Measurements from ENCODE around the gene CERS2. TPM values are rescaled to one million over a fixed set of nuclear protein-coding genes. Genes with fewer than 3 reads are reported as not detected.

CERS2 gene
- total and polyA plus RNA-seq, 2 of the 13 experiments (the other 11 are each of a cell fraction or from before 2014, with no cell fraction given) = 269 to 298 TPM

- TF ChIP-seq, protein P1, sequence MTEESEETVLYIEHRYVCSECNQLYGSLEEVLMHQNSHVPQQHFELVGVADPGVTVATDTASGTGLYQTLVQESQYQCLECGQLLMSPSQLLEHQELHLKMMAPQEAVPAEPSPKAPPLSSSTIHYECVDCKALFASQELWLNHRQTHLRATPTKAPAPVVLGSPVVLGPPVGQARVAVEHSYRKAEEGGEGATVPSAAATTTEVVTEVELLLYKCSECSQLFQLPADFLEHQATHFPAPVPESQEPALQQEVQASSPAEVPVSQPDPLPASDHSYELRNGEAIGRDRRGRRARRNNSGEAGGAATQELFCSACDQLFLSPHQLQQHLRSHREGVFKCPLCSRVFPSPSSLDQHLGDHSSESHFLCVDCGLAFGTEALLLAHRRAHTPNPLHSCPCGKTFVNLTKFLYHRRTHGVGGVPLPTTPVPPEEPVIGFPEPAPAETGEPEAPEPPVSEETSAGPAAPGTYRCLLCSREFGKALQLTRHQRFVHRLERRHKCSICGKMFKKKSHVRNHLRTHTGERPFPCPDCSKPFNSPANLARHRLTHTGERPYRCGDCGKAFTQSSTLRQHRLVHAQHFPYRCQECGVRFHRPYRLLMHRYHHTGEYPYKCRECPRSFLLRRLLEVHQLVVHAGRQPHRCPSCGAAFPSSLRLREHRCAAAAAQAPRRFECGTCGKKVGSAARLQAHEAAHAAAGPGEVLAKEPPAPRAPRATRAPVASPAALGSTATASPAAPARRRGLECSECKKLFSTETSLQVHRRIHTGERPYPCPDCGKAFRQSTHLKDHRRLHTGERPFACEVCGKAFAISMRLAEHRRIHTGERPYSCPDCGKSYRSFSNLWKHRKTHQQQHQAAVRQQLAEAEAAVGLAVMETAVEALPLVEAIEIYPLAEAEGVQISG (CRISPR knock-in tag; IDR thresholded peaks at IDR 0.05) = no peak; the same call in 1 of the 2 replicates
- TF ChIP-seq ZNF431 (CRISPR knock-in tag; IDR thresholded peaks at IDR 0.05; ENCODE audit: borderline replicate concordance, low read depth) (no peak), PHF8 (CRISPR knock-in tag; IDR thresholded peaks at IDR 0.05) (no peak), SIX4 (CRISPR knock-in tag; IDR thresholded peaks at IDR 0.05) (no peak), TARDBP (CRISPR knock-in tag; IDR thresholded peaks at IDR 0.05) (no peak; the same call in 1 of the 2 replicates), HDAC2 (CRISPR knock-in tag; IDR thresholded peaks at IDR 0.05) (peak; percentile 57; the same call in 1 of the 2 replicates), ZKSCAN1 (IDR thresholded peaks at IDR 0.05; ENCODE audit: low read length) (no peak), SIX1 (CRISPR knock-in tag; IDR thresholded peaks at IDR 0.05; ENCODE audit: borderline replicate concordance) (no peak), ZMYM2 (CRISPR knock-in tag; IDR thresholded peaks at IDR 0.05) (no peak), ZNF234 (CRISPR knock-in tag; conservative IDR thresholded peaks at IDR 0.05) (no peak), ZNF883 (CRISPR knock-in tag; IDR thresholded peaks at IDR 0.05; ENCODE audit: not compliant biosample characterization) (no peak), ZNF143 (CRISPR knock-in tag; IDR thresholded peaks at IDR 0.05) (no peak), PHF20 (CRISPR knock-in tag; IDR thresholded peaks at IDR 0.05) (no peak), ZNF530 (CRISPR knock-in tag; IDR thresholded peaks at IDR 0.05; ENCODE audit: low read depth) (no peak), ZC3H4 (CRISPR knock-in tag; IDR thresholded peaks at IDR 0.05; ENCODE audit: borderline replicate concordance) (no peak), ZNF670 (CRISPR knock-in tag; IDR thresholded peaks at IDR 0.05; ENCODE audit: borderline replicate concordance) (no peak), GATAD1 (CRISPR knock-in tag; IDR thresholded peaks at IDR 0.05) (peak; percentile 20; the same call in 1 of the 2 replicates)
- TF ChIP-seq, protein P2, sequence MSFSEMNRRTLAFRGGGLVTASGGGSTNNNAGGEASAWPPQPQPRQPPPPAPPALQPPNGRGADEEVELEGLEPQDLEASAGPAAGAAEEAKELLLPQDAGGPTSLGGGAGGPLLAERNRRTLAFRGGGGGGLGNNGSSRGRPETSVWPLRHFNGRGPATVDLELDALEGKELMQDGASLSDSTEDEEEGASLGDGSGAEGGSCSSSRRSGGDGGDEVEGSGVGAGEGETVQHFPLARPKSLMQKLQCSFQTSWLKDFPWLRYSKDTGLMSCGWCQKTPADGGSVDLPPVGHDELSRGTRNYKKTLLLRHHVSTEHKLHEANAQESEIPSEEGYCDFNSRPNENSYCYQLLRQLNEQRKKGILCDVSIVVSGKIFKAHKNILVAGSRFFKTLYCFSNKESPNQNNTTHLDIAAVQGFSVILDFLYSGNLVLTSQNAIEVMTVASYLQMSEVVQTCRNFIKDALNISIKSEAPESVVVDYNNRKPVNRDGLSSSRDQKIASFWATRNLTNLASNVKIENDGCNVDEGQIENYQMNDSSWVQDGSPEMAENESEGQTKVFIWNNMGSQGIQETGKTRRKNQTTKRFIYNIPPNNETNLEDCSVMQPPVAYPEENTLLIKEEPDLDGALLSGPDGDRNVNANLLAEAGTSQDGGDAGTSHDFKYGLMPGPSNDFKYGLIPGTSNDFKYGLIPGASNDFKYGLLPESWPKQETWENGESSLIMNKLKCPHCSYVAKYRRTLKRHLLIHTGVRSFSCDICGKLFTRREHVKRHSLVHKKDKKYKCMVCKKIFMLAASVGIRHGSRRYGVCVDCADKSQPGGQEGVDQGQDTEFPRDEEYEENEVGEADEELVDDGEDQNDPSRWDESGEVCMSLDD (CRISPR knock-in tag; IDR thresholded peaks at IDR 0.05; ENCODE audit: borderline replicate concordance) = no peak
- TF ChIP-seq, protein P3, sequence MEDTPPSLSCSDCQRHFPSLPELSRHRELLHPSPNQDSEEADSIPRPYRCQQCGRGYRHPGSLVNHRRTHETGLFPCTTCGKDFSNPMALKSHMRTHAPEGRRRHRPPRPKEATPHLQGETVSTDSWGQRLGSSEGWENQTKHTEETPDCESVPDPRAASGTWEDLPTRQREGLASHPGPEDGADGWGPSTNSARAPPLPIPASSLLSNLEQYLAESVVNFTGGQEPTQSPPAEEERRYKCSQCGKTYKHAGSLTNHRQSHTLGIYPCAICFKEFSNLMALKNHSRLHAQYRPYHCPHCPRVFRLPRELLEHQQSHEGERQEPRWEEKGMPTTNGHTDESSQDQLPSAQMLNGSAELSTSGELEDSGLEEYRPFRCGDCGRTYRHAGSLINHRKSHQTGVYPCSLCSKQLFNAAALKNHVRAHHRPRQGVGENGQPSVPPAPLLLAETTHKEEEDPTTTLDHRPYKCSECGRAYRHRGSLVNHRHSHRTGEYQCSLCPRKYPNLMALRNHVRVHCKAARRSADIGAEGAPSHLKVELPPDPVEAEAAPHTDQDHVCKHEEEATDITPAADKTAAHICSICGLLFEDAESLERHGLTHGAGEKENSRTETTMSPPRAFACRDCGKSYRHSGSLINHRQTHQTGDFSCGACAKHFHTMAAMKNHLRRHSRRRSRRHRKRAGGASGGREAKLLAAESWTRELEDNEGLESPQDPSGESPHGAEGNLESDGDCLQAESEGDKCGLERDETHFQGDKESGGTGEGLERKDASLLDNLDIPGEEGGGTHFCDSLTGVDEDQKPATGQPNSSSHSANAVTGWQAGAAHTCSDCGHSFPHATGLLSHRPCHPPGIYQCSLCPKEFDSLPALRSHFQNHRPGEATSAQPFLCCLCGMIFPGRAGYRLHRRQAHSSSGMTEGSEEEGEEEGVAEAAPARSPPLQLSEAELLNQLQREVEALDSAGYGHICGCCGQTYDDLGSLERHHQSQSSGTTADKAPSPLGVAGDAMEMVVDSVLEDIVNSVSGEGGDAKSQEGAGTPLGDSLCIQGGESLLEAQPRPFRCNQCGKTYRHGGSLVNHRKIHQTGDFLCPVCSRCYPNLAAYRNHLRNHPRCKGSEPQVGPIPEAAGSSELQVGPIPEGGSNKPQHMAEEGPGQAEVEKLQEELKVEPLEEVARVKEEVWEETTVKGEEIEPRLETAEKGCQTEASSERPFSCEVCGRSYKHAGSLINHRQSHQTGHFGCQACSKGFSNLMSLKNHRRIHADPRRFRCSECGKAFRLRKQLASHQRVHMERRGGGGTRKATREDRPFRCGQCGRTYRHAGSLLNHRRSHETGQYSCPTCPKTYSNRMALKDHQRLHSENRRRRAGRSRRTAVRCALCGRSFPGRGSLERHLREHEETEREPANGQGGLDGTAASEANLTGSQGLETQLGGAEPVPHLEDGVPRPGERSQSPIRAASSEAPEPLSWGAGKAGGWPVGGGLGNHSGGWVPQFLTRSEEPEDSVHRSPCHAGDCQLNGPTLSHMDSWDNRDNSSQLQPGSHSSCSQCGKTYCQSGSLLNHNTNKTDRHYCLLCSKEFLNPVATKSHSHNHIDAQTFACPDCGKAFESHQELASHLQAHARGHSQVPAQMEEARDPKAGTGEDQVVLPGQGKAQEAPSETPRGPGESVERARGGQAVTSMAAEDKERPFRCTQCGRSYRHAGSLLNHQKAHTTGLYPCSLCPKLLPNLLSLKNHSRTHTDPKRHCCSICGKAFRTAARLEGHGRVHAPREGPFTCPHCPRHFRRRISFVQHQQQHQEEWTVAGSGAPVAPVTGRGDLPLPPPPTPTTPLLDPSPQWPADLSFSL (CRISPR knock-in tag; IDR thresholded peaks at IDR 0.05) = no peak
Measured at GRCh38 chr1:150981177-150981804, 6.7 kb upstream of the CERS2 start (continued).
